DND-41 (cell line): ENCODE results near the gene LRGUK.

Experiments used
- ATAC-seq: fragments of 200-7000 bp; cut with Tn5 transposase; 3 replicates; pipeline ENCODE4 v1.9.1; 2021; ENCODE audit warnings: low read depth; ENCODE audit not compliant: insufficient read depth
- DNase-seq: peaks from one replicate; pipeline ENCODE4 v3.0.0-alpha.2; 2020
- H2AFZ ChIP-seq: 2 replicates; pipeline ENCODE4 v1.6.0; 2012; ENCODE audit warnings: low read depth, low read length
- H3K27ac ChIP-seq: 2 replicates; pipeline ENCODE4 v1.5.1; 2012; ENCODE audit warnings: low read length, inconsistent platforms
- H3K27me3 ChIP-seq: fragments of 200-600 bp; sonication (generic); 2 replicates; pipeline ENCODE4 v1.6.0; 2012; ENCODE audit warnings: low read length, mild to moderate bottlenecking, inconsistent platforms; ENCODE audit not compliant: insufficient read depth, poor library complexity
- H3K36me3 ChIP-seq: 2 replicates; pipeline ENCODE4 v1.5.1; 2012; ENCODE audit warnings: low read length, inconsistent platforms; ENCODE audit not compliant: insufficient read depth
- H3K4me1 ChIP-seq: 2 replicates; pipeline ENCODE4 v1.5.1; 2012; ENCODE audit warnings: mild to moderate bottlenecking, low read length; ENCODE audit not compliant: insufficient read depth
- H3K4me2 ChIP-seq: 2 replicates; pipeline ENCODE4 v1.6.0; 2012; ENCODE audit warnings: mild to moderate bottlenecking, moderate library complexity, low read length, inconsistent platforms; ENCODE audit not compliant: insufficient read depth
- H3K4me3 ChIP-seq, 2 experiments: fragments of 200-600 bp in 1 of 2; shearing (Covaris generic) in 1 of 2; 2 replicates each; pipeline ENCODE4 v1.5.1; 2012 to 2016; ENCODE audit warnings: inconsistent platforms in 2 of 2, low read length in 2 of 2, mild to moderate bottlenecking in 2 of 2, low read depth in 1 of 2, moderate library complexity in 1 of 2
- H3K79me2 ChIP-seq: 2 replicates; pipeline ENCODE4 v1.6.0; 2012; ENCODE audit warnings: low read length, inconsistent platforms; ENCODE audit not compliant: insufficient read depth
- H3K9ac ChIP-seq: 2 replicates; pipeline ENCODE4 v1.6.0; 2012; ENCODE audit warnings: low read depth, mild to moderate bottlenecking, inconsistent platforms, low read length, moderate library complexity
- H3K9me3 ChIP-seq: 2 replicates; pipeline ENCODE4 v1.5.1; 2012; ENCODE audit warnings: low read length, moderate library complexity, mild to moderate bottlenecking, inconsistent platforms; ENCODE audit not compliant: insufficient read depth, severe bottlenecking
- H4K20me1 ChIP-seq: 2 replicates; pipeline ENCODE4 v1.6.0; 2012; ENCODE audit warnings: low read length; ENCODE audit not compliant: insufficient read depth
- EZH2 ChIP-seq: IDR thresholded peaks from 3 replicates; pipeline ENCODE4 v1.6.1; 2012; ENCODE audit warnings: borderline replicate concordance, low read depth, mild to moderate bottlenecking, moderate library complexity, low read length, inconsistent platforms; ENCODE audit not compliant: severe bottlenecking
- TF ChIP-seq, protein P1 (sequence below): IDR thresholded peaks from 2 replicates; pipeline ENCODE4 v1.5.1; 2012; ENCODE audit warnings: borderline replicate concordance, low read length, moderate library complexity, mild to moderate bottlenecking; ENCODE audit not compliant: poor library complexity, severe bottlenecking; ENCODE audit errors: extremely low read depth

Gene LRGUK

DNA sequence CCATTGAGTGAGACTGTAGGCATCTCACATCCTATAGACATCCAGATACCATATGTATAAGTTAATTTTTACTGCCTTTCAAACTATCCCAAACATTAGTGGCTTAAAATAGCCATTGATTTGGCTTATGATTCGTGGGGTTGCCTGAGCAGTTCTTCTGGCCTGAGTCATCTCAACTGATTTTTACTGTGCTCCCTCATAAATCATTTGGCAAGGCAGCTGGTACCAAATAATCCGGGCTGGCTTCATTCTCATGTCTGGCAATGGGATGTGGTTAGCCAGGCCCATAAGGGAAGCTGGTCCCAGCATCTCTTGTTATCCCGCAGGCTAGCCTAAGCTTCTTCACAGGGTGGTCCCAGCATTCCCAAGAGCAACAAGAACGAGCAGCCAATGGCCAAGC, 6.7 kb upstream of the LRGUK start:
- no peaks in the 10 kb centered on the region for H3K4me1 ChIP-seq
- ATAC-seq, result no peak
- H3K4me3 ChIP-seq, result no peak overlapping the region
- H2AFZ ChIP-seq, result no peak overlapping the region
- no peak overlapping the region for H3K4me2 ChIP-seq
- H3K9ac ChIP-seq, result no peak overlapping the region
- no peaks in the 10 kb centered on the region for H3K36me3 ChIP-seq
- no peaks in the 10 kb centered on the region for H4K20me1 ChIP-seq
- H3K79me2 ChIP-seq, result no peaks in the 10 kb centered on the region
- no peaks in the 10 kb centered on the region for H3K9me3 ChIP-seq
- H3K27ac ChIP-seq, result no peak overlapping the region
- no peak for DNase-seq
- TF ChIP-seq, protein P1, sequence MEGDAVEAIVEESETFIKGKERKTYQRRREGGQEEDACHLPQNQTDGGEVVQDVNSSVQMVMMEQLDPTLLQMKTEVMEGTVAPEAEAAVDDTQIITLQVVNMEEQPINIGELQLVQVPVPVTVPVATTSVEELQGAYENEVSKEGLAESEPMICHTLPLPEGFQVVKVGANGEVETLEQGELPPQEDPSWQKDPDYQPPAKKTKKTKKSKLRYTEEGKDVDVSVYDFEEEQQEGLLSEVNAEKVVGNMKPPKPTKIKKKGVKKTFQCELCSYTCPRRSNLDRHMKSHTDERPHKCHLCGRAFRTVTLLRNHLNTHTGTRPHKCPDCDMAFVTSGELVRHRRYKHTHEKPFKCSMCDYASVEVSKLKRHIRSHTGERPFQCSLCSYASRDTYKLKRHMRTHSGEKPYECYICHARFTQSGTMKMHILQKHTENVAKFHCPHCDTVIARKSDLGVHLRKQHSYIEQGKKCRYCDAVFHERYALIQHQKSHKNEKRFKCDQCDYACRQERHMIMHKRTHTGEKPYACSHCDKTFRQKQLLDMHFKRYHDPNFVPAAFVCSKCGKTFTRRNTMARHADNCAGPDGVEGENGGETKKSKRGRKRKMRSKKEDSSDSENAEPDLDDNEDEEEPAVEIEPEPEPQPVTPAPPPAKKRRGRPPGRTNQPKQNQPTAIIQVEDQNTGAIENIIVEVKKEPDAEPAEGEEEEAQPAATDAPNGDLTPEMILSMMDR, result no peak
- no peak for TF ChIP-seq EZH2
- H3K27me3 ChIP-seq, result peaks cover 3% of the 10 kb centered on the region

DNA sequence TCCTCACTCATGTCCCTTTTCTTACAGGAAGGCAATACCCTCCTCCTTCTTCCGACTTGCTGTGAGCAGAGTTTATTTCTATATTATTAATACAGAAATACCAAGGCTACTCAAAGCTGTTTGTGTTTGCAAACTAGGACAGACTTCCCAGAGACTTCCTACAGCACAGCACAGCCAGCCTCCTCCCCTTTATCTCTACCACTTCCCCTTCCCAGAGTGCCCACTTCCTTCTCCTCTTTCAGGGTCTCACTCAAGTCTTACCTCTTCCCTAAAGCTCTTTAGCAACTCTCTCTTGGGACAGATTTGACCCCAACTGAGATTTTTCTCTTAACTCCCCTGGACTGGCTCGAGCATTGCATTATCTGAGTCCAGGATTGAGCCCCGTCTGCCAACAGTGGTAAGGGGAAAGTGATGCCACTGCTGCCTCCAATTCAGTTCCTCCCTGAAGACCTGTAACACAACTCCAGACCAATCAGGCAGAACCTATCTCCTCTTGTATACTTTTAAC, 5.5 kb upstream of the LRGUK start:
- Histone ChIP-seq H3K27me3 (peaks cover 3% of the 10 kb centered on the region), H4K20me1 (no peaks in the 10 kb centered on the region), H3K9ac (no peak overlapping the region), H3K4me2 (no peak overlapping the region), H2AFZ (no peak overlapping the region), H3K4me3 (no peak overlapping the region), H3K4me1 (peaks cover 3% of the 10 kb centered on the region), H3K9me3 (no peaks in the 10 kb centered on the region), H3K36me3 (no peaks in the 10 kb centered on the region), H3K79me2 (no peaks in the 10 kb centered on the region), H3K27ac (no peak overlapping the region)
- ATAC-seq (no peak), DNase-seq (no peak)
- no peak for TF ChIP-seq EZH2
- TF ChIP-seq, protein P1, result no peak

DNA sequence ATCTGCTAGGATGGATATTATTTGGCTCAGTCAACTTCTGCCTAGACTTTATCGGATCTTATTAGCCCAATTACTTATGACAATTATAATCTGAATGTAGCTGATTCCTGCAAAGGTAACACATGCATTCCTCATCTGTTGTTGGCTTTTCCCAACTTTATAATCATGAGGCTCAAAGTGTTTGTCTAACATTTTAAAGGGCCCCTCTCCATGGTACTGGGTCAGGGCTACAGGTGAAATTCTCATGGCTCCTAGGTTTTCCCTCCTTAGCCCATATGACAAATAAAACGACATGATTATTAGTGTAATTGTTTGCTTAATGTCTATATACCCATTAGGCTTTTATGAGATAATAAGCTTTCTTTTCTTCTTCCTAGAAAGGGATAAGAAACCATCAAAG, 4.2 kb upstream of the LRGUK start:
- Histone ChIP-seq H3K4me3 (no peak overlapping the region), H2AFZ (no peak overlapping the region), H3K9ac (no peak overlapping the region), H3K79me2 (no peaks in the 10 kb centered on the region), H3K4me2 (no peak overlapping the region), H3K9me3 (no peaks in the 10 kb centered on the region), H3K27me3 (peaks cover 3% of the 10 kb centered on the region), H4K20me1 (no peaks in the 10 kb centered on the region), H3K4me1 (peaks cover 15% of the 10 kb centered on the region), H3K27ac (no peak overlapping the region), H3K36me3 (no peaks in the 10 kb centered on the region)
- DNase-seq (no peak), ATAC-seq (no peak)
- no peak for TF ChIP-seq EZH2
- TF ChIP-seq, protein P1, result no peak

DNA sequence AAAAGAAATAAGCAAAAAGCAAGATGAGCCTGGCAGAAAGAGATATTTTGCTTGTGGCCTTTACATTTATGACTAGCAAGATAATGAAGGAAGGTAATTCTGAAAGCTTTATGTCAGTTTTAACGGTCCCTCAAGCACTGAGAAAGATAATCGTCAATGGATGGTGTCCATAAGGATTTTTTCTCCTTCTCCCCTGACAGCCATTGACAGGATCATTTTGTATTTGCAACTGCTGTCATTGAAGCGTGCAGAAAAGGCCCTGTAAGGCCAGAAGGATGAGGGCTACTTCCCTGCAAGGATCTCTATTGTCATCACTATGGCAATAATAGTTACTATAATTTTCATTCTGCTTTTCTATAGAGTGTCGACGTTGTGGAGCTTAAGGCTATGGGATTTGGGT, 994 bp upstream of the LRGUK start:
- Histone ChIP-seq H3K79me2 (no peaks in the 10 kb centered on the region), H3K4me3 (no peak overlapping the region), H3K4me2 (no peak overlapping the region), H3K27me3 (peaks cover 3% of the 10 kb centered on the region), H4K20me1 (no peaks in the 10 kb centered on the region), H3K27ac (no peak overlapping the region), H3K4me1 (peaks cover 20% of the 10 kb centered on the region), H3K9me3 (no peaks in the 10 kb centered on the region), H2AFZ (no peak overlapping the region), H3K9ac (no peak overlapping the region), H3K36me3 (no peaks in the 10 kb centered on the region)
- no peak for DNase-seq
- ATAC-seq, result no peak
- no peak for TF ChIP-seq EZH2
- TF ChIP-seq, protein P1, result no peak
